GM21515 (cell line): ENCODE measurements around the gene PNMA1.

Experiments used
- ATAC-seq: cut with Tn5 transposase; IDR thresholded peaks from one replicate; pipeline ENCODE4 v1.9.1; 2021; ENCODE audit not compliant: unreplicated experiment

PNMA1 gene

DNA sequence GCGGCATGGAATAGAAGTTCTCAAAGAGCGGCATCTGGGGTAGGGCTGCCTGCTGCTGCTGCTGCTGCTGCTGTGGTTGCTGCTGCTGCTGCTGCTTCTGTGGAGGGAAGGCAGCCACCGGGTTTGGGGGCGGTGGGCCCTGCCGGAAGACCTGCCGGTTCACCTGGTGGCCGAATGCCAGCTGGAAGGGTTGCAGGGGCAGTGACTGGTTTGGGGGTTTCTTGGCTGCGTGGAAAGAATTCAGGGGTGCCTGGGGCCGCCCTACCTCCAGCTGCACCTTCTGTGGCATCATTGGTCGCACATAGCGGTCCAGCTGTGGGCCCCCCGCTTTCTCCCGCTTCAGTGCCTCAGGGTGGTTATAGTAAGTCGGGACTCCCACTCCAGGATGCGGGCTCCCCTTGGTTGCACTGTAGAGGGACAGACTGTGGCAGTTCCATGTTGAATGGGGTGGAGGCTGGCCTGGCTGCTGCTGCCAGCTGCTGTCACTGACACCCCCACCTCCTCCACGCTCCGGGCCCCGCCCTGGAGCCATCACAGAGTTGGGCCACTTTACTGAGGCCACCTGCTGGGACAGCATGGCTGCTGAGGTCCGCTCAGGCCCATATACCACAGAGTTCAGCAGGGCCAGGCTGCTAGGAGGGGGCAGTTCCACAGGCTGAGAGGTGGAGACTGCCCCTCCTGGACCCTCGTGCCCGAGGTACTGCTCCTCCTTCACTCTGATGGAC is 25.2 kb upstream of the PNMA1 start:
- no peak for ATAC-seq

DNA sequence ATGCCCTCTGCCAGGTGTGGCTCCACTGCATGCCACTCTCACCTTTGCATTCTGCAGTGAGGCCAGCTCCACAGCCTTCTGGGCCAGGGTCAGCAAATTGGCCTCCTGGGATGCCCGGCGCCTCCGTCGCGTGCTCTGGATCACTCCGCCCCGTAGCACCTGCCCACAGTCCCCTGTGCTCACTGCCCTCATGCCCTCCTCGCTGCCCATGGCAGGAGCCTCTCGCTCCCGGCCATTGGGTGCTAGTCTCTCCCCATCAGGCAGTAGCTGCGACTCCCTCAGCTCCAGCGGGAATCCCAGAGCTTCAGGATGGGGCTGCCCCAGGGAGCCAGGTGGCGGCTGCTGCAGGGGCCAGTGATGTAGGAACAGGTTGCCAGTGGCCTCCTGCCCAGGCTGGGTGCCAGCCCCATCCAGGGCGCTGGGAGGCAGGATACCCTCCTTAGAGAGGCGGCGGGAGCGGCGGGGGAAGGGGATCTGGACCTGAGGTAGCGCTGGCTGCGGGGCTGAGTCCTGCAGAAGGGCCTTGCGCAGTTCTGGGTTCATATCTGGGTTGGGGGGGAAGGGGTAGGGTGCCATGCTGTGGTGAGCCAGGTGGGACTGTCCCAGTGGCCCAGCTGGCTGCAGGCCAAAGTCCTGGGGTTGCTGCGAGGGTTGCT is 24.5 kb upstream of the PNMA1 start:
- ATAC-seq, result no peak

DNA sequence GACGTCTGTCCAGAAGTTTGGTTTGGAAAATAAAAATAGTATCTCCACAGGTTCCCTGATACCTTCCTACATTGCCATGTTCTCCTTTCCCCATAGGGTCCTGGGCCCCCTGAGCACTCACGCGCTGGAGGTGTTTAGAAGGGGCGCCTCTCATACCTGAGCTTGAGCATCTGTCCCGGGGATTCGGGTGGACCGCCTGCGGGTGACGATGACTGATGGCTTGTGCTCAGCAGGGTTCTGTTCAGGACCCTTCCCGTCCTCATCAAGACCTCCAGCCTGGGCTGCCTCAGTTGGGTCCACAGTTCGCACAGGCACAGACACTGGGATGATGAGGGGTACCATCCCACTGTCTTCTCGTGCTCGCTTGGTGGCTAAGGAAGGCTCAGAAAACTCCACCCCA is 22.7 kb upstream of the PNMA1 start:
- ATAC-seq, result no peak

- no peak for ATAC-seq
Observed at GRCh38 chr14:73732006-73732405, 17.8 kb upstream of the PNMA1 start.

- no peak for ATAC-seq
Observed at GRCh38 chr14:73731111-73731510, 16.9 kb upstream of the PNMA1 start.

DNA sequence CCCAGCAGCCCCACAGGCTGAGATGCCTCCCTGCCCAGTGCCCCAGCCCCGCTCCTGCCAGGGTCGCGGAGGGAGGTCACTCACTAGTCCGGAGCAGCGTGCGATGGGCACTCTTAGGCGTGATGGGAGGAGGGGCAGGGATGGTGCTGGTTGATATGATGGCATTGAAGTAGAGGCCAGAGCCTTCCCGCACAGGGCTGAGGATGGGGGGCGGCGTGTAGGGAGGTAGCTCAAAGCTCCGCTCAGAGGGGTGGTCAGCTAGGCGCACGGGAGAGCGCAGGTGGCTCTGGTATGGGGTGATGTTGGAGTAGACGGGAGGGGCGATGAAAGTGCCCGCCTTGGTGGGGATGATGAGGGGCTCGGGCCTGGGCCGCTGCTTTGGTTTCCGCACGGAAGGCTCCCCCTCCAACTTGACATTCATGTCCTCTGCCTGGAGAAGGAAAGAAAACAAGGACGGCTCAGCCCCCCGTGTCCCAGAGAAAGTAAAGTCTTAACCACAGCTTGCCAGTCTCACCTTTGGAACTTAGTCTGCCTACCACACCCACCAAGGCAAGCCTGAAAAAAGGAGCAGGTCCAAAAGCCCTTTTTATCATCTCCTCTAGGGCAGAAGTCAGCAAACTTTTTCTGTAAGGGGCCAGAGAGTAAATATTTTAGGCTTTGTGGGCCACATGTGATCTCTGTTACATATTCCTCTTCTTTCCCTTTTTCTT is 15.5 kb upstream of the PNMA1 start:
- no peak for ATAC-seq

- peak; percentile 51 for ATAC-seq
Observed at GRCh38 chr14:73728717-73729330, 14.6 kb upstream of the PNMA1 start.

- ATAC-seq, result no peak
Observed at GRCh38 chr14:73727166-73727565, 13.0 kb upstream of the PNMA1 start.

DNA sequence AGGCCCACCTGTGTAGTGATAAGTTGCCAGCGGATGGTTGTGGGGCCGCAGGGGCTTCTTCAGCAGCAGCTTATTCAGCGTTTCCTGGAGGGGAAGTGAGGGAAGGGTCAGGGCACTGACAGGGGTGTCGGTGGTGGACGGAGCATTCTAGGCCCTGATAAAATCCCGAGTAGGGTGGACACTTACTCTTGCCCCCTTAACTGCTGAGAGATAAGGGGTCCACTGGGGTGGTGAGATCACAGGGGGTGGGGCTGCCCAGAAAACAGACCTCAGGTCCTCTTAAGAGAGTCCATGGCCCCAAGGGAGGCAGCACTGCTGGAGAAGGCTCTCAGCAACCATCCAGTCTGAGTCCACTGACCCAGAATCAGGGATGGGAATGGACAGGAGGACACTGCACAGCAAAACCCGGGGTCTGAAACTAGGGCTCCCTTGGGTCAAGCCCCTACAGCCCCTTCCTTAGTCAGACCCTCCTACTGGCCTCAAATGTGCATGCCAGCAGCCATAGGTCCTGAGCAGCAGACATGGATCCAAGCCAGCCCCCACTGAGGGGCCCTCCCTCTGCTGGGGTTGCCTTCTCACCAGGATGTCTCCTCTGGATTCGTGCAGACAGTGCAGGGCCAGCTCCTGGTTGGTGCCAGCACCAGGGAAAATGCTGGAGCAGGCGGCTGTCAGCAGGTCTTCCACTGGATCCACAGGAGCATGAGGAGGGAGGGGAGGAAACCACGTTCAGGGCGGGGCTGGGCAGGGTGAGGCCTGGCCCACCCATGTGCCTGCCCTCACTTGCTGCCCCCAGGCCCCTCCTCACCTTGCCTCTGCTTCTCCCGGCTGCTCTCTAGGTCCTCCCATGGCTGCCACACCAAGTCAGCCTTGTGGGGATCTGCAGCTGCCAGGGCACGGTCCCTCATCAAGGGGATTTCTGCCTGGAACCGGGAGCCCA is 12.1 kb upstream of the PNMA1 start:
- ATAC-seq, result no peak

DNA sequence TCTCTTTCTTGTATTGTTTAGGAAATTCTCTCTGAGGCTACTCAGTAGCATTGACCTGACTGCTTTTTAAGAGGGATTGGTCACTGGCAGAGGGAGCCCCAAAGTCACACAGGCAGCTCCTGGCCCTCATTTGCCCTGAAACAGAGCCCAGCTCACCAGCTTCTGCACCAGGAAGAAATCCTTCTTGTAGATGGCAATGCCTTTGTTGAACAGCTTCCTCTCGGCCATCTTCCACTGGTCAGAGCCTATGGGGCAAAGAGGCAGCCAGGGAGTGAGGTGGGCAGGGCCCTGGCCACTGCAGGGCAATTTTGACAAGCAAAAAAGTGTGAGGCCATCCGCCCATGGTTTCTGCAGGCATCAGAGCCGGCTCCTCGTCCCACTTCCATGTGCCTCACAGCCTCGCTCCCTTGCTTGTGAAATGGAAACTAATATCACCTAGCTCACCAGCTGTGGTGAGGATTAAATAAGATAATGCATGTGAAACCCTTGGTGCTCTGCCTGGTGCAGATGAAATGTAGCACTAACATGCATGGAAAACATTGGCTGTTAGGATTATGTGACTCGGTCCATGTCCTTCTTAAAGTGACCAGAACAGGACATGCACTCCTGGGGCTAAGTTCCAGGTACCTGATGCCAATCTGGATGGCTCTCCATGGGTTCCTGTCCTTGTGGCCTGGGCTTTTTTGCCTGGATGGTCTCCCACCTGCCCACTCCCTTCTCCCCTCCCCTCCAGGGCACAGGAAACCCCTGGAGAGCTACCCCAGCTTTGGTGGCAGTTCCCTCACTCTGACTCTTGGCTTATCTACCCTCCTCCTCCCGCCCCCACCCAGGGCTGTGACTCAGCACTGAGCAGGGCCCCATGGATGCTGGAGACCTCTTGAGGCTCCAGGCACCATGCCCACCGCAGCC is 11.2 kb upstream of the PNMA1 start:
- no peak for ATAC-seq

GRCh38 chr14:73724696-73725095 is 10.5 kb upstream of the PNMA1 start:
- no peak for ATAC-seq

- no peak for ATAC-seq
Observed at GRCh38 chr14:73723797-73724661, 9.8 kb upstream of the PNMA1 start.

DNA sequence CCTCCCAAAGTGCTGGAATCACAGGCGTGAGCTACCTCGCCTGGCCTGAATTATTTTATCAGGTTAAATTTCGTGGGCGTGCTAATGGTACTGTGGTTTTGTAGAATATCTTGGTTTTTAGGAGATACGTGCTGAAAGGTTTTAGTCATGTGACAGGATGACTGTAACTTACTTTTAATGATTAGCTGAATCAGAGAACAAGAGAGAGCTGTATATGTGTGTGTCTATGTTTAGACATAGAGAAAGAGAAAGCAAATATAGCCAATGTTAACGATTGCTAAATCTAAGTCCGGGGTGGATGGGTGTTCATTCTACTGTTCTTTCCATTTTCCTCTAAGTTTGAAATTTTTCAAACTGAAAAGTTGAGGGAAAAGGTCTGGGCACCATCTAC is 9.2 kb upstream of the PNMA1 start:
- no peak for ATAC-seq

GRCh38 chr14:73722581-73722980 is 8.4 kb upstream of the PNMA1 start:
- no peak for ATAC-seq

DNA sequence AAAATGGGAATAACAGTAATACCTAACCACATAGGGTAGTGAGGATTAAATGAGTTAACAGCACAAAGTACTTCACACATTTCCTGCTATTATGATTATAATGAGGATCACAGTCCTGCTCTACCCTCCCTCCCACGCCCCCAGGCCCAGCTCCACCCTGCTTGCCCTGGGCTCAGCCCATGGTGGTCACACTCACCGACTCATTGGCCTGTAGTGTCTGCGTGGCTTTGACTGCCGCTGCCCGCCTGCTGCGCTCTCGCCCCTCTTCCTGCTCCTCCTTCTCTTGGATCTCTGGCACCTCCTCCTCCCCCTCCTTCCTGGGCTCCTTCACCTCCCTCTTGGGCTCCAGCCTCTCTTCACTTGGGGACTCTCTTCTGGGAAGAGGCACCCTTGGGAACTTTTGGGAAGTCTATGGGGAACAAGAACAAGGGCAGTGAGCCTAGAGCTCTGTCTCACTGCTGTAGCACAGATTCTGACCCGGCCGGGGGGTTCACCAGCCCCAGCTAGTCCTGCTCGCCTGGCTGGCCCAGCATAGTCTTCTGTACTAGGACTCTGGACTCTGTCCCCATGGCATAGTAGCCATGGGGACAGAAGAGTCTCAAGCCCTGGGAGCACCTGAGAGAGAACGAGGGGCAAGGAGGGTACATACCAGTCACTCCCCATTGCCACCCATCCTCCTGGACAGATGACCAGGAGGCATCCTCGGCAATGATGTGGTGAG is 7.1 kb upstream of the PNMA1 start:
- no peak for ATAC-seq

GRCh38 chr14:73720636-73721035 is 6.5 kb upstream of the PNMA1 start:
- no peak for ATAC-seq

DNA sequence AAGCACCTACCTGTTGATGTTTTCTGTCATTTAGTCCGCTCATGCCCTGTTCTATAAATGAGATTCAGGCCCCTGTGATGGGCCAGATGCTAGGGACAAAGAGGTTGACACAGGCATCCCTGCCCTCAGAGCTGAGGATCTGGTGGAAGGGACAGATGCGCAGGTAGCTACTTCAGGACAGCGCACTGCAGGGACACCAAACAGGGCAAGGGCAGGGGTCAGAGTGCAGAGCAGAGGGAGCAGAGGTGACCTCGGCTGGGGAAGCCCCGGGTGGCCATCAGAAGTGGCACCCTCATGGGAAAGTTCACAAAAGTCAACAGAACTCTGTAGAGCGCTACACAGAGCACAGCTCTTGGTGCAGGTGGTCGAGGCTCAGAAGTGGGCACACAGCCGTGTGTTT is 5.6 kb upstream of the PNMA1 start:
- ATAC-seq, result no peak

- ATAC-seq, result no peak
Observed at GRCh38 chr14:73719361-73719760, 5.2 kb upstream of the PNMA1 start.
